HG03520 (cell line): ENCODE results near the gene INO80D.
"Not testable (repeated sequence)": the region's sequence is repeated elsewhere in the genome, so short reads cannot be mapped to it uniquely, and the experiment has no call there.

ENCODE experiments used
- ATAC-seq: cut with Tn5 transposase; IDR thresholded peaks from one replicate; pipeline ENCODE4 v1.9.1; 2021; ENCODE audit warnings: mild to moderate bottlenecking, moderate library complexity; ENCODE audit not compliant: unreplicated experiment

The INO80D gene, protein sequence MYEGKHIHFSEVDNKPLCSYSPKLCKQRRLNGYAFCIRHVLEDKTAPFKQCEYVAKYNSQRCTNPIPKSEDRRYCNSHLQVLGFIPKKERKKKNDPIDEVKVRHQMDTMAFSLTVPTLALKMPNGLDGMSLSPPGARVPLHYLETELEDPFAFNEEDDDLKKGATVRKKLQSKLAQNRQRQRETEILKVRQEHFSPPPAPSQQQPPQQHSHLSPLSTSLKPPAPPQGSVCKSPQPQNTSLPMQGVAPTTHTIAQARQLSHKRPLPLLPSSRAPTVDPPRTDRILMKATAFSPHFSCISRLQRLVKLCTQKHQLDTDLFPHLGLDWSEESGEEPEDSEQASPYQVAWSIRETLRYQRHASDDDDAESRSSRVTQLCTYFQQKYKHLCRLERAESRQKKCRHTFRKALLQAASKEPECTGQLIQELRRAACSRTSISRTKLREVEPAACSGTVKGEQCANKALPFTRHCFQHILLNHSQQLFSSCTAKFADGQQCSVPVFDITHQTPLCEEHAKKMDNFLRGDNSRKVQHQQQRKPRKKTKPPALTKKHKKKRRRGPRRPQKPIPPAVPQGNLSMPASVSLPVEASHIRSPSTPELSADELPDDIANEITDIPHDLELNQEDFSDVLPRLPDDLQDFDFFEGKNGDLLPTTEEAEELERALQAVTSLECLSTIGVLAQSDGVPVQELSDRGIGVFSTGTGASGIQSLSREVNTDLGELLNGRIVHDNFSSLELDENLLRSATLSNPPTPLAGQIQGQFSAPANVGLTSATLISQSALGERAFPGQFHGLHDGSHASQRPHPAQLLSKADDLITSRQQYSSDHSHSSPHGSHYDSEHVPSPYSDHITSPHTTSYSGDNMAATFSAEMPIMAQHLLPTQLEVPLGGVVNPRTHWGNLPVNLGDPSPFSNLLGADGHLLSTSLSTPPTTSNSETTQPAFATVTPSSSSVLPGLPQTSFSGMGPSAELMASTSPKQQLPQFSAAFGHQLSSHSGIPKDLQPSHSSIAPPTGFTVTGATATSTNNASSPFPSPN

GRCh38 chr2:206085742-206086445, at the start of gene INO80D:
Gene INO80D (minus strand): TSS chr2:206086174. CDS start chr2:206063016, 23,158 bp downstream.
- ATAC-seq: peak; percentile 87

- ATAC-seq: no peak
Observed at GRCh38 chr2:206127656-206128055, 41.7 kb upstream of the INO80D start.

GRCh38 chr2:206125901-206126300, 39.9 kb upstream of the INO80D start:
- ATAC-seq: no peak

DNA sequence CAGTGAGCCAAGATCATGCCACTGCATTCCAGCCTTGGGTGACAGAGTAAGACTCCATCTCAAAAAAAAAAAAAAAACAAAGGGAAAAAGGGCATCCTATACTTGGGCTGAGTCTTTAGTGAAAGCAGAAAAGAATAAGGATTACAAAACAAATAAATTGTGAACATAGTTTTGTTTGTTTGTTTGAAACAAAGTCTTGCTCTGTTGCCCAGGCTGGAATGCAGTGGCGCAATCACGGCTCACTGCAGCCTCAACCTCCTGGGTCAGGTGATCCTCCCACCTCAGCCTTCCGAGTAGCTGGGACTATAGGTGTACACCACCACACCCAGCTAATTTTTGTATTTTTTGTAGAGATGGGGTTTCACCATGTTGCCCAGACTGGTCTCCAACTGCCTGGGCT, 36.6 kb upstream of the INO80D start:
- not testable (repeated sequence) for ATAC-seq

- no peak for ATAC-seq
Observed at GRCh38 chr2:206116278-206116677, 30.3 kb upstream of the INO80D start.

DNA sequence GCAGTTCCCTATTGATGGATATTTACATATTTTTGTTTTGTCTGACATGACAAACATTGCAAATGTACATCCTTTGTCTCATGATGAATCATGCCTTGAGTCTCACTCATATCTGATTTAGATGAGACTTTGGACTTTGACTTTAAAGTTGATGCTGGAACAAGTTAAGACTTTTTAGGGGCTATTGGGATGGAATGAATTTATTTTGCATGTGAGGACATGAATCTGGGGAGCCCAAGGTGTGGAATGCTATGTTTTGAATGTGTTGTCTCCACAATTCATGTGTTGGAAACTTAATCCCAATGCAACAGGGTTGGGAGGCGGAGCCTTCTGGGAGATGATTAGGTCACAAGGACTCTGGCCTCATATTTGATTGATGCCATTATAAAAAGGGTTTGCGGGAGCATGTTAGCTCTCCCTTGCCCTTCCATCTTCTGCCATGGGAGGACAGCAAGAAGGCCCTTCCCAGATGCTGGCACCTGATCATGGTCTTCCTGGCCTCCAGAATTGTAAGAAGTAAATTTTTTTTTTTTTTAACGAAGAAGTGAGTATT, 29.1 kb upstream of the INO80D start:
- ATAC-seq: no peak

- ATAC-seq: no peak
Observed at GRCh38 chr2:206112846-206113547, 27.0 kb upstream of the INO80D start.

- no peak for ATAC-seq
Observed at GRCh38 chr2:206112108-206112507, 26.1 kb upstream of the INO80D start.

GRCh38 chr2:206108713-206109112, 22.7 kb upstream of the INO80D start:
- no peak for ATAC-seq

DNA sequence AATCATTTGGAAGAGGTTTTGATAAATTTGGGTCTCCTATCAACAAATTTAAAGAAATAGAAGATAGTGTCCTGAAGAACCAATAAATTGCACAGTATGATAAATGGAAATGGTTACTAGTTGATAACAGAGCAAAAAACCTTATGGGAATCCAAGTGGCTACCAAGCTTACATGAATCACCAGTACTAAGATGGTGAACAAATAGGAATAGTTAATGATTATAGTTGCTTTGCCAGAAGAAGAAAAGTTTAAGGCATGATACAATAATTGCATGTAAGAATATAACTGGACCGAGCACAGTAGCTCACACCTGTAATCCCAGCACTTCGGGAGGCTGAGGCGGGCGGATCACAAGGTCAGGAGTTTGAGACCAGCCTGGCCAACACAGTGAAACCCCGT, 19.6 kb upstream of the INO80D start:
- no peak for ATAC-seq

DNA sequence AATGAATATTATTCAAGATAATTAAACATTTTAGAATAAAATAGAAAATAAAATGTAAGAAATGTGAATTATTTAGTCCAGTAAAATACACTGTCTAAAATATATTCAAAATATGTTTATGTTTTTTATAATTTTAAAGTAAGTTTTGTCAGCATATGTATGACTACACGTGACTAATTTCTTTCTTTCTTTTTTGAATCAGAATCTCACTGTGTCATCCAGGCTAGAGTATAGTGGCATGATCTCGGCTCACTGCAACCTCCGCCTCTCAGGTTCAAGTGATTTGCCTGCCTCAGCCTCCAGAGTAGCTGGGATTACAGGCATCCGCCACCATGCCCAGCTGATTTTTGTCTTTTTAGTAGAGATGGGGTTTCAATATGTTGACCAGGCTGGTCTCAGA, 19.1 kb upstream of the INO80D start:
- ATAC-seq: no peak

DNA sequence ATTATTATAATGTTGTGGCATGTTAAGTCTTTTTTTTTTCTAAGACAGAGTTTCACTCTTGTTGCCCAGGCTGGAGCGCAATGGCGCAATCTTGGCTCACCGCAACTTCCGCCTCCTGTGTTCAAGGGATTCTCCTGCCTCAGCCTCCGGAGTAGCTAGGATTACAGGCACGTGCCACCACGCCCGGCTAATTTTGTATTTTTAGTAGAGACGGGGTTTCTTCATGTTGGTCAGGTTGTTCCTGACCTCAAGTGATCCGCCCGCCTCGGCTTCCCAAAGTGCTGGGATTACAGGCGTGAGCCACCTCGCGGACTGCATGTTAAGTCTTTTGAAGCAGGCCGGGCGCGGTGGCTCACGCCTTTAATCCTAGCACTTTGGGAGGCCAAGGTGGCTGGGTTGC, 12.9 kb upstream of the INO80D start:
- not testable (repeated sequence) for ATAC-seq

DNA sequence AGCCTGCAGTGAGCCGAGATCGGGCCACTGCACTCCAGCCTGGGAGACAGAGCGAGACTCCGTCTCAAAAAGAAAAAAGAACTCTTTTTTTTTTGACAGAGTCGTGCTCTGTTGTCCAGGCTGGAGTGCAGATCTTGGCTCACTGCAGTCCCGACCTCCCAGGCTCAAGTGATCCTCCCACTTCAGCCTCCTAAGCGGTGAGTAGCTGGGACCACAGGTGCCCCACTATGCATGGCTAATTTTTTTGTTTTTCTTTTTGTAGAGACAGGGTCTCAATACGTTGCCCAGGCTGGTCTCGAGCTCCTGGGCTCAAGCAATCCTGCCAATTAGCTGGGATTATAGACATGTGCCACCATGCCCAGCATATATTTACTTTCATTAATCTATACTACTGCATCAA, 12.5 kb upstream of the INO80D start:
- no peak for ATAC-seq

DNA sequence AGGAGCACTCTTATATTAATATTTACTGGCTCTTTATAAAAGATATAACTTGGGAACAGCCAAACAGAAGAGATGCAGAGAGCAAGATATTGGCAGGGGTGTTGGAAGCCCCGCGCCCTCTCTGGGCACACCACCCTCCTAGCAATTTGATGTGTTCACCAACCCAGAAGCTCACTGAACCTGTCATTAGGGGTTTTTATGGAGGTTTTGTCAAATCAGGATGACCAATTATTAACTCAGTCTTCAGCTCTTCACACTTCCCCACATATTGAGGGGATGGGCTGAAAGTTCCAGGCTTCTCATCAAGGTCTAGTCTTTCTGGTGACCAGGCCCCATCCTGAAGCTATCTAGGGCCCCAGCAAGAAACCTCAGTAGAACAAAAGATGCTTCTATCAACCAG, 10.9 kb upstream of the INO80D start:
- ATAC-seq: no peak

GRCh38 chr2:206095536-206096332, 9.8 kb upstream of the INO80D start:
- ATAC-seq: no peak

DNA sequence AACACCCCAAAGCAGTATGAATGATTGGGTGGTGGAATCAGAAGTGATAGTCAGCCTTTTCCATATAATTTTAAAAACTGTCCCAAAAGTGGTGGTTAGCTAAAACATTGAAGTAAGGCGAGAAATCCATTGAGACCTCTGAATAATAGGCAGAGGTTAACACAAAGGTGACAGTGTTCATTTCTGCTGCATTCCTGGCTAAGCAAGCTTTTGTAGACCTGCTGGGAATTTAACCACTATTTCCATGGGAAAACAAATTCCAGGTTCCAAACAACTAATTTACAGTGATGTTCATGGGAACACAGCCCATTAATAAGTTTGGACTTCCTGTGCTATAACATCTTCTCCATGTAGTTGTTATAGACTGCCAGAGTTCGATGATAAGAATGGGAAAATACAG, 6.3 kb upstream of the INO80D start:
- no peak for ATAC-seq

DNA sequence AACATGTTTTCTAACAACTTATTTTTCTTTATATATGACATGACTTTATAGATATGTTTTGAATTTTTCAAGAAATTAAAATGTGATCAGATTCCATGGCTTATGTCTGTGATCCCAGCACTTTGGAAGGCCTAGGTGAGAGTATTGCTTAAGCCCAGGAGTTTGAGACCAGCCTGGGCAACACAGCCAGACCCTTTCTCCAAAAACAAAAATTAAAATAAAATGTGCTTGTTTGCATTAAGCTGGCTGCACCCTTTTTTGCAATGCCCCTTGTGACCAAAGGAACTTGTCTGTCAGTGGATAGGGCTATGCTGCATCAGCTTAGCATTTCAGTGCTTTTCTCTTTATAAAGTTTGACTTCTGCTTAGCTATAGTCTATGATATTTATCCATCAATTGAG, 2.3 kb upstream of the INO80D start:
- ATAC-seq: no peak

DNA sequence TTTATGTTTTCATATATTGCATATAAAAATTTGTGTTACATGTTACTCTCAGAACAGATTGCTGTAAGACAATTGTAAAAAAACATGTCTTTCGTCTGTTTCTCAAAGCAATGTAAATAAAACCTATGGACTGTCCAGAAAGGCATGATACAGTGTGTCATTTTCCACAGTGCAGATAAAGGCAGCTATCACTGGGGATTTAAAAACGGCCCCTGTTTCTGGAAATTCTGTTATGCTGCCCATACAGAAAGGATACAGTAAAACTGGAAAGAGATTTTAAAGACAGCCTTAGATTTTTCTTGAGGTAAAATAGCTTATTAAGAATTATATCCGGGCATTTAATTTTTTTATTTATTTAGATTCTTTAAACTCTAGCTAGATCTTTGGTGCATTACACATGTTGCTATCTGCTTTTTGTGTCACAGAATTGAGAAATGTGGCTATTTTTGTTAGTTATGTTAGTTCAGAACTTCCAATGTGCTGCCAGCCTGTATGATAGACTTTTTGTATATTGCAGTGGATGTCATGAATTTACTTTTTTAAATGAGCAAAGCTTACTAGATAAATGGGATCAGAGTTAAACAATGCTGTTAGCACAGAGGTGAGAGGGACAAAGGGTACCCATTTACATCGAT, 859 bp upstream of the INO80D start:
- ATAC-seq: no peak
